Measurements from ENCODE around the gene EIF4A2. TPM values are rescaled to one million over a fixed set of nuclear protein-coding genes. Genes with fewer than 3 reads are reported as not detected.
"Not testable (repeated sequence)": the region's sequence is repeated elsewhere in the genome, so short reads cannot be mapped to it uniquely, and the experiment has no call there.

Gene EIF4A2
- polyA plus RNA-seq, 3 donors, result 281 to 425 (median 396) TPM

DNA sequence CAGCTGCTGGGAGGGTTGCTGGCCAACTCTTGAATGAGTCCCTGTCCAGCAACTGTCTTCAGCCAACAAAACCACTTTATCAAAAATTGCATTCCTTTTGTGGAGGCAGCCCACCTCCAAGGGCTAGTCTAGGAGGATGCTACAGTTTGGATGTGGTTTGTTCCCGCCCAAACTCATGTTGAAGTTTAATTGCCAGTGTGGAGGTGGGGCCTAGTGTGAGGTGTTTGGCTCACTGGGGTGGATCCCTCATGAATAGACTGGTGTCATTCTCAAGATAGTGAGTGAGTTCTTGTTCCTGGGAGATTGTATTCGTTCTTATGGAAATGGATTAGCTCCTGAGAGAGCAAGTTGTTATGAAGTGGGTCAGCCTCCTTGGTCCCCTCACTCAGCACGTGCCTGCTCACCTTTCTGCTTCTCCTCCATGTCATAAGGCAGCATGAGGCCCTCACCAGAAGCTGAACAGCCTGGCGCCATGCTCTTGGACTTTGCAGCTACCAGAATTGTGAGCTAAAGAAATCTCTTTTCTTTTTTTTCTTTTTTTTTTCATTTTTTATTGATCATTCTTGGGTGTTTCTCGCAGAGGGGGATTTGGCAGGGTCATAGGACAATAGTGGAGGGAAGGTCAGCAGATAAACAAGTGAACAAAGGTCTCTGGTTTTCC, 27.1 kb downstream of the EIF4A2 start:
- 81 to 87% (median 84%) methylated on average over 4 to 5 of the region's 5 CpGs for WGBS, 3 donors
- H3K27ac ChIP-seq (ENCODE audit: low read depth, low read length), result no peak overlapping the region

DNA sequence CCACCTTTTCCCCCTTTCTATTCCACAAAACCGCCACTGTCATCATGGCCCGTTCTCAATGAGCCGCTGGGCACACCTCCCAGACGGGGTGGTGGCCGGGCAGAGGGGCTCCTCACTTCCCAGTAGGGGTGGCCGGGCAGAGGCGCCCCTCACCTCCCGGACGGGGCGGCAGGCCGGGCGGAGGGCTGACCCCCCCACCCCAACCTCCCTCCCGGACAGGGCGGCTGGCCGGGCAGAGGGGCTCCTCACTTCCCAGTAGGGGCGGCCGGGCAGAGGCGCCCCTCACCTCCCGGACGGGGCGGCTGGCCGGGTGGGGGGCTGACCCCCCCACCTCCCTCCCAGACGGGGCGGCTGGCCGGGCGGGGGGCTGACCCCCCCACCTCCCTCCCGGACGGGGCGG, 27.9 kb downstream of the EIF4A2 start:
- H3K27ac ChIP-seq (ENCODE audit: low read depth, low read length), result not testable (repeated sequence)
- 88 to 94% (median 91%) methylated on average over 11 to 15 of the region's 29 CpGs for WGBS, 3 donors

DNA sequence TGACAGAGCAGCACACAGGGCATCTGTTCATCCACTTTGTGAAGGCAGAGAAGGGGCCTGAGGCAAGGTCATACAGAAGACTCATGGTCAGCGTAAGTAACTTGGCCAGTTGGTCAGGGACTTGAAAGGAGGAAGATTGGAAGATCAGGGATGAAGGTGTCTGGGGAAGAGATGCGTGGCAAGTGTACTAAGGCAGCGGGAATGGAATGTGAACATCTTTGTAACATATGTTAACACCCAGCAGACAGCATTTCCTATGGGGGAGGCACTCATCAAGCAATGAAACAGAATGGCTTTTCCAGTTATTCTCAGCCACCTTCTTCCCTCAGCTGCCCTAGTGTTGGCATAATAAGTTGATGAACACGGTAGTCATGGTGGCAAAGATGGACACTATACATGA, 30.7 kb downstream of the EIF4A2 start:
- no peak overlapping the region for H3K27ac ChIP-seq (ENCODE audit: low read depth, low read length)
- 85 to 86% (median 86%) methylated on average over 4 of the region's 4 CpGs for WGBS, 3 donors

DNA sequence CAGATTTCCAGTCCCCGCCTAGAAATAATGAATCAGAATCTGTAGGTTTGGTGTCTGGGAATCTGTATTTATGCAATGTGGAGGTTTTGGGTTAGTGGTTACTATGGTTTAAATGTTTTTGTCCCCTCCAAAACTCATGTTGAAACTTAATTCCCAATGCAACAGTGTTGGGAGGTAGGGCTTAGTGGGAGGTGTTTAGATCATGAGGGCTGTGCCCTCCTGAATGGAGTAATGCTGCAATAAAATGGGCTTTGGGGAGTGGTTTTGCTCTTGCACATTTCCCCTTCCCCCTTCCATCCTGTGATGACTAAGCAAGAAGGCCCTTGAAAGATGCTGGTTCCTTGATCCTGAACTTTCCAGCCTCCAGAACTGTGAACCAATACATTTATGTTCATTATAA, 32.1 kb downstream of the EIF4A2 start:
- 57 to 88% (median 63%) methylated on average over 1 of the region's 1 CpG for WGBS, 3 donors
- no peak overlapping the region for H3K27ac ChIP-seq (ENCODE audit: low read depth, low read length)

GRCh38 chr3:186818516-186818915, 35.1 kb downstream of the EIF4A2 start:
- WGBS, 3 donors, result 89 to 92% (median 90%) methylated on average over 5 of the region's 5 CpGs
- H3K27ac ChIP-seq (ENCODE audit: low read depth, low read length), result no peak overlapping the region

GRCh38 chr3:186818956-186819355, 35.6 kb downstream of the EIF4A2 start:
- H3K27ac ChIP-seq (ENCODE audit: low read depth, low read length), result no peak overlapping the region
- whole genome bisulfite sequencing, 3 donors, result 75 to 92% (median 81%) methylated on average over 1 of the region's 1 CpG

DNA sequence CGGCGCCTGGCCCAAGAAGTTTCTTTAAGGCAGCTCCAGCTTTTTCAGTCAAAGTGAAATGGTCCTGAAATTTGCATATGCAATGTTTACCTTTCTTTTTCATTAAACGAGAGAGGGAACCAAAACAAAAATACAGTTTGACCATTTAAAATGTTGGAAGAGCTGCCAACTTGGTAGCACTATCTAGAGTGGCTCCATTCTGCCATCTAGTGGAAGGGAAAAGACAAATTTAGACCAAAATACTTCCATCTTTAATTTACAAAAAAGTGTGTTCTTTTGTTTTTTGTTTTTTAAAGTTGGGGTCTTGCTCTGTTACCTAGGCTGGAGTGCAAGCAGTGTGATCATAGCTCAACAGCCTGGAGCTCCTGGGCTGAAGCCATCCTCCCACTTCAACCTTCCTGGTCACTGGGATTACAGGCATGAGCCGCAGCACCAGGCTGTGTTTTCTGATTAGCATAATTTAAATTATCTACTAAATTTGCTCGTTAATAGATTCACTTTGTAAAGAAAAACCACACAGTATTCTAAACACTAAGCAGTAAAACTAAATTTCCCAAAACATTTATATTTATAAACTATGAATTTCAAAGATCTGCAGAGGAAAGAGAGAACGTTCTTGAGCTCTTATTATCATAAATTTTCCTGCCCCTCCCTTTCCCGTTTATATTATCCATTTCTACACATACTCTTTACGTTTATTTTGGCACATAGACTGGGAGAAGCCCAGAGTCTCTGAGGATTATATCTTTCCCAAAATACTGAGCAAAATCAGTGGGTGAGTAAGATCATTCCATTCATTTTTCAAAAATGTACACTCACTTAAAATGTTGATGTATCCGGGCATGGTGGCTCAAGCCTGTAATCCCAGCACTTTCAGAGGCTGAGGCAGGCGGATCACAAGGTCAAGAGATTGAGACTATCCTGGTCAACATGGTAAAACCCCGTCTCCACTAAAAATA, 38.3 kb downstream of the EIF4A2 start:
- no peak overlapping the region for H3K27ac ChIP-seq (ENCODE audit: low read depth, low read length)
- 48 to 51% (median 49%) methylated on average over 11 of the region's 11 CpGs for WGBS, 3 donors

GRCh38 chr3:186822388-186822759, 39.0 kb downstream of the EIF4A2 start:
- 55 to 88% (median 71%) methylated on average over 1 of the region's 1 CpG for WGBS, 3 donors
- H3K27ac ChIP-seq (ENCODE audit: low read depth, low read length), result not testable (repeated sequence)

- WGBS, 3 donors, result 73 to 86% (median 85%) methylated on average over 2 of the region's 2 CpGs
- no peak overlapping the region for H3K27ac ChIP-seq (ENCODE audit: low read depth, low read length)
Measured at GRCh38 chr3:186823386-186823785, 40.0 kb downstream of the EIF4A2 start.

DNA sequence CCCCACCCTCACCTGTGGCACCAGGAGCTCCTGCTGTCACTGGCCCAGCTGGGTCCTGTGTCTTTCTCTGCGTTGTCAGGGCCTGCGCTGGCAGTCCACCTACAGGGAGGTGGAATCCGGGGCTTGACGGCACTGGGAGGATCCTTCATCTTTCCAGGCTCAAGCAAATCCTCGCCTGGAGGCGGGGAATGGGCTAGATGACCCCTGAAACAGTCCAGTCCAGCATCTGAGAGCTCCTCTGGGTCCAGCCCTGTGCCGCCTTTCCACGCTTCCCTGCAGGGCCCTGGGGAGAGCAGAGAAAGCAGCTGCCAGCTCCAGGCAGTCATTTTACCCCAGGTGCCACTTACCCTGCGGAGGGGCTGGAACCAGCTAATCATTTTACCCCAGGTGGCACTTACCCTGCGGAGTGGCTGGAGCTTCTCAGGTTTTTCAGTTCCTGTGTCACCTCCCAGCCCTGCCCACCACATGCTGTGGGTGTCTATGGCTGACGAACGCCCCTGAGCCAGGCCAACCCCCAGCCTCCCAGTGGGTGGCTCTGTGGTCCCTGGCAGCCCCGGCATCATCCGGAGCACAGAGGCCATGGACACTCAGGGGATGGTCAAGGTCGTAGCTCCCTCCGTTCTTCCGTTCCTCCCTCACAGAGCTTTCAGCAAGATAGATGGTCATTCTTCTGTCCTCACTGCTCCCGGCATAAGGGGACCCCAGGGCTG, 41.2 kb downstream of the EIF4A2 start:
- no peak overlapping the region for H3K27ac ChIP-seq (ENCODE audit: low read depth, low read length)
- 25 to 42% (median 39%) methylated on average over 18 of the region's 18 CpGs for WGBS, 3 donors

DNA sequence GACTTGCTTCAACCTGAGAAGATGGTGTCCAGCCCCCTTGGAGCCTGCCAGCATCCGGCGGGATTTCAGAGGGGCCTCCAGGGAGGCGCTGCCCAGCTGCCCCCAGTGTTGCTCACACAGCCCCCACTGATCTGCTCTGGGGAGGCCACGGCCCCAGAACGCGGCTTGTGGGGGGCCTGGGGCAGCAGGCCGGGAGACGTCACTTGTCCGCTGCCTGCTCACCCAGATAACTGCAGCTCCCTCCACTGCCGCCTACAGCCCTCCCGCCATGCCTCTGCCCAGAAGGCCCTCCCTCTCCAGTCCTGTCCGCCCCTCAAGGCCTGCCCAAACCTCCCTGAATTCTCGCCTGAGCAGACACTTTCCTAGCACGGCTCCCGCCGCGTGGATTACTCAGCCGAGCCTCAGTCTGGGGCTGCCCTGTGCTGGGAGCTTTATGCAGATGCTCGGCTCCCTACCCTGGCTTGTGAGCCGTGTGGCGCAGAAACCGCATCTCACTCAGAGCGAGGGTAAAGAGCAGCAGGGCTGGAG, 42.0 kb downstream of the EIF4A2 start:
- 5 to 8% (median 8%) methylated on average over 23 of the region's 23 CpGs for WGBS, 3 donors
- no peak overlapping the region for H3K27ac ChIP-seq (ENCODE audit: low read depth, low read length)

DNA sequence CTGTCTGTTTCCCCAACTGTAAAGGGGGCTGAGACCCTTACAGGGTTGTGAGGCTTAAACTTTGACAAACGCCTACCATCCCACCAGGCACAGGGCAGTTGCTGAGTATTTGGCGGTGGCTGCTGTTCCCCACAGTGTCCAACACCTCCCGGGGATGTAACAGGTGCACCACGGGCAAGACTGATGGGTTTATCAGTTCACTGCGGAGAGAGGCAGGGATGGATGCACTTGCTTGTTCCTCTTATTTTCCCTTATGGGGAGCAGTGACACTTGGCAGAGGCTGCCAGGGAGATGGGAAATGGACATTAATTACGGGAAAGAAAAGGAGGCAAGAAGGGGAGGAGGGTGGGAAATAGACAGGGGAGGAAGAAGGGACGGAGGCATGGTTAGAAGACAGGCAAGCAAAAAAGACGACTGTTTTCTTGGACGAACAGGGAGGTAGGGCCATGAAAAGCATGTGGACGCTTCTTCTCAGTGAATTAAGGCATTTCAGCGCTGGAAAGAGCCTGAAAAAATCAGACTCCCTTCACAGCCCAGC, 42.6 kb downstream of the EIF4A2 start:
- 19 to 27% (median 22%) methylated on average over 11 of the region's 11 CpGs for WGBS, 3 donors
- H3K27ac ChIP-seq (ENCODE audit: low read depth, low read length), result no peak overlapping the region

GRCh38 chr3:186826410-186826975, 43.1 kb downstream of the EIF4A2 start:
- 9 to 11% (median 11%) methylated on average over 14 of the region's 14 CpGs for WGBS, 3 donors
- no peak overlapping the region for H3K27ac ChIP-seq (ENCODE audit: low read depth, low read length)

GRCh38 chr3:186826976-186827857, 43.8 kb downstream of the EIF4A2 start:
- 2 to 5% (median 2%) methylated on average over 33 to 80 of the region's 80 CpGs for WGBS, 3 donors
- H3K27ac ChIP-seq (ENCODE audit: low read depth, low read length), result no peak overlapping the region

DNA sequence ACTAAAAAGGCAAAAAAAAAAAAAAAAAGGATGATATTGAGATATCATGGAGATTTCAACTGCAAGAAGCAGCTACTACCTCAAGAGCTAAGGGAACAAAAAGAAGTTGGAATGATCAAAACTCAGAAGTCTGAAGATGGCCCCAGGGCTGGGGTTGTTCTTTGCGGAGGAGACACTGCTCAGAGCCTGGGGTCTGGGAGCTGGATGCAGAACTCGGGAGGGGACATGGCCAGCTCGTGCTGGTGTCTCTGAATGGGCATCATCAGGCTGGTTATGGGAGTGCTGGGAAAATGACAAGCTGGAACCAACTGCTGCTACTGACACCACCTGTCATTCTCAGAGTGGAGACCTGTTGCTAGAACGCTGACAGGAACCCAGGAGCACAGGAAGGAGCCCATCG, 45.0 kb downstream of the EIF4A2 start:
- WGBS, 3 donors, result 20 to 29% (median 28%) methylated on average over 5 of the region's 5 CpGs
- no peak overlapping the region for H3K27ac ChIP-seq (ENCODE audit: low read depth, low read length)

- H3K27ac ChIP-seq (ENCODE audit: low read depth, low read length), result no peak overlapping the region
- WGBS, 3 donors, result 59 to 79% (median 65%) methylated on average over 4 of the region's 4 CpGs
Measured at GRCh38 chr3:186831798-186832197, 48.4 kb downstream of the EIF4A2 start.

DNA sequence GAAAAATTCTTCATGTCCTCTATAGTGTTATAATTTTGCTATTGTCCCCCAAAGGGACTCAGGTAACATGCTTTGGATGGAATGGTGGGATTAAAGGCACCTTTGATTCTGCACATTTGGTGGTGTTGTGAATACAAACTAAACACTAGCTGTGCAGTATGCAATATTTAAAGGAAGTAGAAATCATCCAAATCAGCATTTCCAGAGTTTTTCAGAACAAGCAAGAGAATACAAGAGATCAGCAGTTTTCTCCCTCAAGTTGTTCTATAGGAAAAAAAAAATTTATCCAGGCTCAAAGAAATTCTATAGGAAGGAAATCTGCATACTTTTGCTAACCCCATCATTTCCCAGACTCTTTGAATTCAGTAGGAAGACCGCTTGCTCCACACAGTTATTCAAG, 48.9 kb downstream of the EIF4A2 start:
- WGBS, 3 donors, result 67 to 96% (median 88%) methylated on average over 1 of the region's 1 CpG
- no peak overlapping the region for H3K27ac ChIP-seq (ENCODE audit: low read depth, low read length)
